ENCODE measurements around the gene C4orf46. TPM values are rescaled to one million over a fixed set of nuclear protein-coding genes. Genes with fewer than 3 reads are reported as not detected.
A peak's percentile ranks its signal among the peaks of the same experiment; 100 is the strongest.
"Not testable (repeated sequence)": the region's sequence is repeated elsewhere in the genome, so short reads cannot be mapped to it uniquely, and the experiment has no call there.

C4orf46 gene
- 9.6 and 14.4 TPM in 2 replicates for total RNA-seq (2012; rRNA removed)

DNA sequence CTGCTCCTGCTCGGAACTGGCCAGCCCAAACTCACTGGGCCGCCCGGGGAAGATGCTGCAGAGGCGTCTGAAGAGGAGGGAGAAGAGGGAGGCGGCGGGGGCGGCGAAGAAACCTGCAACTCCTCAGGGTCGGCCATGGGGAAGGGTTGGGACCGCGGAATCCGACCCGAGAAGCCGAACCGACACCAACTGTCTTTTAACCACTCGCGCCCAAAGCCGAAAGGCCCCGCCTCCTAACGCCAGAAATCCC, at the start of gene C4orf46:
Gene C4orf46 (minus strand): TSS at position 223 of the 250 bp plus-strand sequence. CDS start 86 bp downstream, at position 137.
- Histone ChIP-seq H3K36me3 (ENCODE audit: insufficient read depth, low read length) (no peaks in the 10 kb centered on the region), H3K4me2 (ENCODE audit: low read length) (peak within 1 kb of the TSS; percentile 88), H3K4me3 (ENCODE audit: low read length) (peak within 1 kb of the TSS; percentile 92), H3K9ac (ENCODE audit: low read depth, low read length) (peak within 1 kb of the TSS; percentile 88), H3K27me3 (ENCODE audit: control insufficient read depth, insufficient read depth, low read length) (no peaks in the 10 kb centered on the region), H3K4me1 (ENCODE audit: control insufficient read depth, insufficient read depth, low read length) (peaks cover 4% of the 10 kb centered on the region), H3K9me3 (replicated peaks; ENCODE audit: low read length) (no peaks in the 10 kb centered on the region)

DNA sequence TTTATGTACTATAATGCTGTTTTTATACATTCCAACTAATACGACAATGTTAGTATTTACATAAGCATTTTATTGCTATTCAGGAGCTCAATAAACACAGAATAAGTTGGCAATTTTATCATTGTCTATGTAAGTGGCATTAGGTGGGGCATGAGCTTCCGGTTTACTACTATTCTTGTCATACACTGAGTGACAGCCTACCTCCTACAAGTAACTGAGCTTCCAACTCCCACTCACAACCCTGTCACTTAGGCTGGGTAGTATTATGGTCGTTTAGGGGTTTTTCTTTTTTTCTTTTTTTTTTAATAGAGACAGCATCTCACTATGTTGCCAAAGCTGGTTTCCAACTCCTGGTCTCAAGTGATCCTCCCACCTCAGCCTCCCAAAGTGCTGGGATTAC, 44.1 kb upstream of the C4orf46 start:
- Histone ChIP-seq H3K36me3 (ENCODE audit: insufficient read depth, low read length) (peaks cover 78% of the 10 kb centered on the region), H3K9me3 (replicated peaks; ENCODE audit: low read length) (no peaks in the 10 kb centered on the region), H3K27me3 (ENCODE audit: control insufficient read depth, insufficient read depth, low read length) (no peaks in the 10 kb centered on the region), H3K4me3 (ENCODE audit: low read length) (no peak overlapping the region), H3K4me2 (ENCODE audit: low read length) (no peak overlapping the region), H3K4me1 (ENCODE audit: control insufficient read depth, insufficient read depth, low read length) (no peaks in the 10 kb centered on the region), H3K9ac (ENCODE audit: low read depth, low read length) (no peak overlapping the region)

DNA sequence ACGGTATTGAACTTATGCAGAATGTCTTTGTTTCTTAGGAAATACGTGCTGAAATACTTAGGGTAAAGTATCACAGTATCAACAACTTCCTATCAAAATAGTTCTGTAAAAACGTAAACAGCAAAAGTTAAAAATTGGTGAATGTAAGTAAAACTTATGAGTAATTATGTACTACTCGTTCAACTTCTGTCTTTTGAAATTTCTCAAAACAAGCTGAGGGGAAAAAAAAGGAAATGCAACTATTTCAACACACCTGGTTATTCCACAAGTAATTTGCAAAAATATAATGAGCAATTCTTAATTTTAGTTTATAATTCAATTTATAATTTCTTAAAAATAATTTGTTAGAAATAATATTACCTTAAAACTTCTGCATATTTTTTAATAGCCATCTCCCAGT, 43.2 kb upstream of the C4orf46 start:
- Histone ChIP-seq H3K36me3 (ENCODE audit: insufficient read depth, low read length) (peaks cover 81% of the 10 kb centered on the region), H3K4me3 (ENCODE audit: low read length) (no peak overlapping the region), H3K9me3 (replicated peaks; ENCODE audit: low read length) (no peaks in the 10 kb centered on the region), H3K4me2 (ENCODE audit: low read length) (no peak overlapping the region), H3K4me1 (ENCODE audit: control insufficient read depth, insufficient read depth, low read length) (no peaks in the 10 kb centered on the region), H3K9ac (ENCODE audit: low read depth, low read length) (no peak overlapping the region), H3K27me3 (ENCODE audit: control insufficient read depth, insufficient read depth, low read length) (no peaks in the 10 kb centered on the region)

DNA sequence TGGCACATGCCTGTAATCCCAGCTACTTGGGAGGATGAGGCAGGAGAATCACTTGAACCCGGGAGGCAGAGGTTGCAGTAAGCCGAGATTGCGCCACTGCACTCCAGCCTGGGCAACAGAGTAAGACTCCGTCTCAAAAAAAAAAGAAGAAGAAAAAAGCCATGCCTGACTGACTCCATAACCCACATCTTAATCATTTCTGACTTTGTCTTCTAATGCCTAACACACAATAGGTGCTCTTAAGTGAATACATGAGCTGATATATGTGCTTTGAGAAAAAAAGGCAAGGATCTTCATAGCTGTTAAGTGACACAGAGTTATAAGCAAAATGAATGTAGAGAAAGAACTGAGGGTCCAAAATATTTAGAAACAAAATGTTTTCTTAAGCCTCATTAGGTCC, 40.9 kb upstream of the C4orf46 start:
- H3K4me1 ChIP-seq (ENCODE audit: control insufficient read depth, insufficient read depth, low read length); H3K4me3 ChIP-seq (ENCODE audit: low read length); H3K9me3 ChIP-seq (replicated peaks; ENCODE audit: low read length); H3K27me3 ChIP-seq (ENCODE audit: control insufficient read depth, insufficient read depth, low read length); H3K4me2 ChIP-seq (ENCODE audit: low read length); H3K9ac ChIP-seq (ENCODE audit: low read depth, low read length): not testable (repeated sequence)
- H3K36me3 ChIP-seq (ENCODE audit: insufficient read depth, low read length) = peaks cover 74% of the 10 kb centered on the region

DNA sequence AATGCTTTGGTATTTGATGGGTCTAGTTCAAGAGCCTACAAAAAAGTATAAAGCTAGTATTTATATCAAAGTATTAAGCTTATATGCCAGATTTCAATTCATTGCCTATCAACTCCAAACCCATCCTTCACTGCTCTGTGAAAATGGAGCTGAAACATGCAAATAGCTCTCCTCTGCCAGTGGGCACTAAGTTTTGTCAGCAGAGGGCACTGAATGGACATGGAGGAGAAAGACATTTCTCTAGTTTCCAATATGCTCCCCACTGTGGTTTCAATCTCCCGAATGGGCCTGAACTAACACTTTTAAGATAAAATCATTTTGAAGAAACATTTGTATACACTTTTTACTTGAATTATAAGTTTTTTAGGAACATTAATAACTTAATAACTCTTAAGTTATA, 39.1 kb upstream of the C4orf46 start:
- H3K4me2 ChIP-seq (ENCODE audit: low read length) = no peak overlapping the region
- H3K9me3 ChIP-seq (replicated peaks; ENCODE audit: low read length) = no peaks in the 10 kb centered on the region
- no peak overlapping the region for H3K9ac ChIP-seq (ENCODE audit: low read depth, low read length)
- H3K4me1 ChIP-seq (ENCODE audit: control insufficient read depth, insufficient read depth, low read length) = no peaks in the 10 kb centered on the region
- no peak overlapping the region for H3K4me3 ChIP-seq (ENCODE audit: low read length)
- H3K36me3 ChIP-seq (ENCODE audit: insufficient read depth, low read length) = peaks cover 62% of the 10 kb centered on the region
- H3K27me3 ChIP-seq (ENCODE audit: control insufficient read depth, insufficient read depth, low read length) = no peaks in the 10 kb centered on the region

DNA sequence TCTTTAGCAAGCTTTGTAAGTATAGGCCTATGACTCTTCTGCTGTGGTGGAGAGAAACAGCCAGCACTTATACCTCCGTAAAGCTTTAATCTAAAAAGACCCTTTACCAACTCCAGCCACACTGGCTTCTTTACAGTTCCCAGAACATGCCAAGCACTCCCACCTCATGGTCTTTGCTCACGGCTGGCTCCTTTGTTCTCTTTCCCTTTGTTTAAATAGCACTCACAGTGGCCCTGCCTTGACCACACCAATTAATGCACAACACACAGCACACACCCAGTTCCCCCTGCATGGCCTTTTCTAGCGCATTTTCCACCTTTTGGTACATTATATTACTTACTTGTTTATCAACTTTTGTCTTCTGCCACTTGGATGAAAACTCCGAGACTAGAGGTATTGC, 32.6 kb upstream of the C4orf46 start:
- Histone ChIP-seq H3K4me2 (ENCODE audit: low read length) (no peak overlapping the region), H3K9ac (ENCODE audit: low read depth, low read length) (no peak overlapping the region), H3K4me1 (ENCODE audit: control insufficient read depth, insufficient read depth, low read length) (no peaks in the 10 kb centered on the region), H3K27me3 (ENCODE audit: control insufficient read depth, insufficient read depth, low read length) (no peaks in the 10 kb centered on the region), H3K36me3 (ENCODE audit: insufficient read depth, low read length) (peaks cover 26% of the 10 kb centered on the region), H3K4me3 (ENCODE audit: low read length) (no peak overlapping the region), H3K9me3 (replicated peaks; ENCODE audit: low read length) (no peaks in the 10 kb centered on the region)

DNA sequence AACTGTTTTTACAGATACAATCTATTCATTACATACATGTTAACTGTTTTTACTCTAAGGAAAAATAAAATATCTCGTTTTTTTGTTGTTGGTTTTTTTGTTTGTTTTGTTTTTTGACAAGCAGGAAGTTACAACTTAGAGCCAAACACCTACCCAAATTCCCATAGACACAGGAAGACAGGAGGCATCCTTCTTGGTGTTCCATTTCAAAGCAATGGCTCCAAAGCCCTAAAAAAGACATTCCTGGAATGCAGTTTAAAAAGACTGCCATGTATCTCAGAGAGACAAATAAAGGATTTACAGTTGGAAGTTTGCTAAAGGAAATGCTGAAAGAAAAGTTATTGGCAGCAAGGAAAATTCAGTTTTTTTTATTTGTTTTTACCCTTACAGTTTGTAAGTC, 17.1 kb upstream of the C4orf46 start:
- H3K4me3 ChIP-seq (ENCODE audit: low read length) = no peak overlapping the region
- peaks cover 12% of the 10 kb centered on the region for H3K36me3 ChIP-seq (ENCODE audit: insufficient read depth, low read length)
- no peak overlapping the region for H3K4me2 ChIP-seq (ENCODE audit: low read length)

DNA sequence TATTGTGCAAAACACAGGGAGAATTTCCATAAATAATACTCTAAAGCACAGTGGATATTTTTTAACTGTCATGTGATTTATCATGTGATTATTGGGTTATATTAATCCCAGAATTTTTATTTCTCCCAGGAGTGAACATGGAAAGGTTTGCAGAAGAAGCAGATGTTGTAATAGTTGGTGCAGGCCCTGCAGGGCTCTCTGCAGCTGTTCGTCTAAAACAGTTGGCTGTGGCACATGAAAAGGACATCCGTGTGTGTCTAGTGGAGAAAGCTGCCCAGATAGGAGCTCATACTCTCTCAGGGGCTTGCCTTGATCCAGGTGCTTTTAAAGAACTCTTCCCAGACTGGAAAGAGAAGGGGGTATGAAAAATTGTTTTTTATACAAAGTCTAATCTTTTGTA, 10.4 kb upstream of the C4orf46 start:
- Histone ChIP-seq H3K4me3 (ENCODE audit: low read length) (no peak overlapping the region), H3K9me3 (replicated peaks; ENCODE audit: low read length) (no peaks in the 10 kb centered on the region), H3K4me1 (ENCODE audit: control insufficient read depth, insufficient read depth, low read length) (no peaks in the 10 kb centered on the region), H3K4me2 (ENCODE audit: low read length) (no peak overlapping the region), H3K27me3 (ENCODE audit: control insufficient read depth, insufficient read depth, low read length) (no peaks in the 10 kb centered on the region), H3K36me3 (ENCODE audit: insufficient read depth, low read length) (peaks cover 12% of the 10 kb centered on the region), H3K9ac (ENCODE audit: low read depth, low read length) (no peak overlapping the region)

More for the DNA sequence above, 17.1 kb upstream of the C4orf46 start:
- Histone ChIP-seq H3K9ac (ENCODE audit: low read depth, low read length) (no peak overlapping the region), H3K4me1 (ENCODE audit: control insufficient read depth, insufficient read depth, low read length) (no peaks in the 10 kb centered on the region), H3K9me3 (replicated peaks; ENCODE audit: low read length) (no peaks in the 10 kb centered on the region), H3K27me3 (ENCODE audit: control insufficient read depth, insufficient read depth, low read length) (no peaks in the 10 kb centered on the region)

DNA sequence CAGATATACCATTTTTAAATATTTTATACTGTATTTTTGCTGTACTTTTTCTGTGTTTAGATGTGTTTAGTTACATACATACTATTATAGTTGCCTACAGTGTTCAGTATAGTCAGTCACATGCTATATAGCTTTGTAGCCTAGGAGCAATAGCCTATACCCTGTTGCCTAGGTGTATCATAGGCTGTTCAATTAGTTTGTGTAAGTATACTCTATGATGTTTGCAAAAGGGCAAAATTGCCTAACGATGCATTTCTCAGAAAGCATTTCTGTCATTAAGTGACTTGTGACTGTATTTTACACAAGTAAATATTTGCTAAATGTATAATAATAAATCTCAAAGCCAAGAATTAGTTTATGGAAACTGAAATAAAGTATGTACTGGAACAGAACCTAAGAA, 9.9 kb upstream of the C4orf46 start:
- Histone ChIP-seq H3K9me3 (replicated peaks; ENCODE audit: low read length) (no peaks in the 10 kb centered on the region), H3K4me1 (ENCODE audit: control insufficient read depth, insufficient read depth, low read length) (no peaks in the 10 kb centered on the region), H3K4me2 (ENCODE audit: low read length) (no peak overlapping the region), H3K36me3 (ENCODE audit: insufficient read depth, low read length) (peaks cover 12% of the 10 kb centered on the region), H3K27me3 (ENCODE audit: control insufficient read depth, insufficient read depth, low read length) (no peaks in the 10 kb centered on the region), H3K9ac (ENCODE audit: low read depth, low read length) (no peak overlapping the region), H3K4me3 (ENCODE audit: low read length) (no peak overlapping the region)

DNA sequence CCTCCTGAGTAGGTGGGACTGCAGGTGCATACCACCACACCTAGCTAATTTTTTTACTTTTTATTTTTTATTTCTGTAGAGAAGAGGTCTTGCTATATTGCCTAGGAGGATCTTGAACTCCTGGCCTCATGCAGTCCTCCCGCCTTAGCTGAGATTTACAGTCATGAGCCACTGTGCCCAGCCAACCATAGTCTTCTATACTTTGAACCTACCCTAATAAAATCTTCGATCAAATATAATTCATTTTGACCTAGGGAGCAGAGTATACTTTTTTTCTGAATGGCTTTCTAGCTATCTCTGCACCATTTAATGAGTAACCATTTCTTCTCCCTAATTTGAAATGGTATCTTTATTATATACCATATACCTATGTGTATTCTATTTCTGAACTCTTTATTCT, 7.1 kb upstream of the C4orf46 start:
- Histone ChIP-seq H3K9me3 (replicated peaks; ENCODE audit: low read length) (no peaks in the 10 kb centered on the region), H3K36me3 (ENCODE audit: insufficient read depth, low read length) (no peaks in the 10 kb centered on the region), H3K4me3 (ENCODE audit: low read length) (no peak overlapping the region), H3K27me3 (ENCODE audit: control insufficient read depth, insufficient read depth, low read length) (no peaks in the 10 kb centered on the region), H3K9ac (ENCODE audit: low read depth, low read length) (no peak overlapping the region), H3K4me2 (ENCODE audit: low read length) (no peak overlapping the region), H3K4me1 (ENCODE audit: control insufficient read depth, insufficient read depth, low read length) (no peaks in the 10 kb centered on the region)

DNA sequence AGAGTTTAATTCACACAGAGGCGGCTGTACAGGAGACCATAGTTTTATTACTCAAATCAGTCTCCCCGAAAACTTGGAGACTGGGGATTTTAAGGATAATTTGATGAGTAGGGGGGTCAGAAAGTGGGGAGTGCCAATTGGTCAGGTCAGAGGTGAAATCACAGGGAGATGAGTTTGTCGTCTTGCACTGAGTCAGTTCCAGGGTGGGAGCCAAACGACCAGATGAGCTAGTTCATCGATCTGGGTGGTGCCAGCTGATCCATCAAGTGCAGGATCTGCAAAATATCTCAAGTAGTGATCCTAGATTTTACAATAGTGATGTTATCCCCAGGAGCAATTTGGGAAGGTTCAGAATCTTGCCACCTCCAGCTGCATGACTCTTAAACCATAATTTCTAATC, 4.4 kb upstream of the C4orf46 start:
- Histone ChIP-seq H3K4me2 (ENCODE audit: low read length) (no peak overlapping the region), H3K36me3 (ENCODE audit: insufficient read depth, low read length) (no peaks in the 10 kb centered on the region), H3K9me3 (replicated peaks; ENCODE audit: low read length) (no peaks in the 10 kb centered on the region), H3K4me3 (ENCODE audit: low read length) (no peak overlapping the region), H3K27me3 (ENCODE audit: control insufficient read depth, insufficient read depth, low read length) (no peaks in the 10 kb centered on the region), H3K9ac (ENCODE audit: low read depth, low read length) (no peak overlapping the region), H3K4me1 (ENCODE audit: control insufficient read depth, insufficient read depth, low read length) (no peaks in the 10 kb centered on the region)

DNA sequence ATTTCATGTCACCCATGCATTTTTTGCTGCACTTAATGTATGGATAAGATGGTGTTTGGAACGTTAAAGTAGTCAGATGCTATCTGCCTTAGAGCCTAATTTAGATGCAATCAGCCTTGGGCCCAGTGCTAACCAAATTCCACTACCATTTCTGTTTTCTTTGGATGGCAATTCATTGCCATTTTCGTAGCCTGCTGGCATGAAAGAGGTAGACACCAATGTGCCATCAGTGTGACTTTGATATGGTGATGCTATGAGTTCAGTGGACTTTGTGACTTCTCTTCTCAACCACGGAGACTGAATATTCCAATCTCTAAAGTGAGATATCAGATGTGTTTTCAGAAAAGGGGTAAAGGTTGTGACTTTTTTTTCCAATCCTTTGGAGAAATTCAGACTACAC, 1.9 kb upstream of the C4orf46 start:
- H3K4me1 ChIP-seq (ENCODE audit: control insufficient read depth, insufficient read depth, low read length) = peaks cover 4% of the 10 kb centered on the region
- no peaks in the 10 kb centered on the region for H3K9me3 ChIP-seq (replicated peaks; ENCODE audit: low read length)
- H3K36me3 ChIP-seq (ENCODE audit: insufficient read depth, low read length) = no peaks in the 10 kb centered on the region
- H3K9ac ChIP-seq (ENCODE audit: low read depth, low read length) = no peak overlapping the region
- H3K27me3 ChIP-seq (ENCODE audit: control insufficient read depth, insufficient read depth, low read length) = no peaks in the 10 kb centered on the region
- no peak overlapping the region for H3K4me2 ChIP-seq (ENCODE audit: low read length)
- H3K4me3 ChIP-seq (ENCODE audit: low read length) = no peak overlapping the region
